AG09309 (cell line): ENCODE results near the gene ALG2.

Experiments used
- DNase-seq: peaks from one replicate; pipeline ENCODE4 v3.0.0-alpha.2; 2010; ENCODE audit warnings: low read depth
- H3K4me3 ChIP-seq: 2 replicates; pipeline ENCODE4 v1.5.1; 2011; ENCODE audit warnings: mild to moderate bottlenecking, low read depth, low read length, moderate library complexity; ENCODE audit not compliant: control insufficient read depth
- TF ChIP-seq, protein P1 (sequence below): IDR thresholded peaks from 2 replicates; pipeline ENCODE4 v1.5.1; 2011; ENCODE audit warnings: mild to moderate bottlenecking, low read depth, low read length, inconsistent platforms; ENCODE audit not compliant: insufficient read depth, control insufficient read depth; ENCODE audit errors: missing control alignments

Gene ALG2

GRCh38 chr9:99216073-99216472, 5.7 kb downstream of the ALG2 start:
- no peak for DNase-seq
- TF ChIP-seq, protein P1, sequence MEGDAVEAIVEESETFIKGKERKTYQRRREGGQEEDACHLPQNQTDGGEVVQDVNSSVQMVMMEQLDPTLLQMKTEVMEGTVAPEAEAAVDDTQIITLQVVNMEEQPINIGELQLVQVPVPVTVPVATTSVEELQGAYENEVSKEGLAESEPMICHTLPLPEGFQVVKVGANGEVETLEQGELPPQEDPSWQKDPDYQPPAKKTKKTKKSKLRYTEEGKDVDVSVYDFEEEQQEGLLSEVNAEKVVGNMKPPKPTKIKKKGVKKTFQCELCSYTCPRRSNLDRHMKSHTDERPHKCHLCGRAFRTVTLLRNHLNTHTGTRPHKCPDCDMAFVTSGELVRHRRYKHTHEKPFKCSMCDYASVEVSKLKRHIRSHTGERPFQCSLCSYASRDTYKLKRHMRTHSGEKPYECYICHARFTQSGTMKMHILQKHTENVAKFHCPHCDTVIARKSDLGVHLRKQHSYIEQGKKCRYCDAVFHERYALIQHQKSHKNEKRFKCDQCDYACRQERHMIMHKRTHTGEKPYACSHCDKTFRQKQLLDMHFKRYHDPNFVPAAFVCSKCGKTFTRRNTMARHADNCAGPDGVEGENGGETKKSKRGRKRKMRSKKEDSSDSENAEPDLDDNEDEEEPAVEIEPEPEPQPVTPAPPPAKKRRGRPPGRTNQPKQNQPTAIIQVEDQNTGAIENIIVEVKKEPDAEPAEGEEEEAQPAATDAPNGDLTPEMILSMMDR, result no peak
- H3K4me3 ChIP-seq, result no peak overlapping the region

DNA sequence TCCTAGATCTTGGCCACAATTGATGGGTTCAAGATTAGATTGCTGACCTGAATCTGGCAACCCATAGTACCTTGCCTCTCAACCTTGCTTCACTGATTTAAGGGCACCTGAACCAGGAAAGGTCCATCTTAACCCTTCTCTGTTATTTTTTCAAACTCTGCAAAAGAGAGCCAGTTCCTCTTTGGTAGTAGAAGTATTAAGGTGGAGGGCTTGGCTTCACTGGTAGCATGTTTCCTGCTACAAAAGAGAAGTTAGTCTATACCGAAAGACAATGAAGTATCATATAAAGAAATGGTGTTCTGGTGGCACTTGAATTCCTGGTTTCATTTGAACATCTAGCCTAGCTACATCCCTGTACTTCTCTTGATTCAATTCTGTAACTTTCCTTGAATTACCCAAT, 8.5 kb downstream of the ALG2 start:
- H3K4me3 ChIP-seq, result no peak overlapping the region
- TF ChIP-seq, protein P1, result no peak
- DNase-seq, result no peak

DNA sequence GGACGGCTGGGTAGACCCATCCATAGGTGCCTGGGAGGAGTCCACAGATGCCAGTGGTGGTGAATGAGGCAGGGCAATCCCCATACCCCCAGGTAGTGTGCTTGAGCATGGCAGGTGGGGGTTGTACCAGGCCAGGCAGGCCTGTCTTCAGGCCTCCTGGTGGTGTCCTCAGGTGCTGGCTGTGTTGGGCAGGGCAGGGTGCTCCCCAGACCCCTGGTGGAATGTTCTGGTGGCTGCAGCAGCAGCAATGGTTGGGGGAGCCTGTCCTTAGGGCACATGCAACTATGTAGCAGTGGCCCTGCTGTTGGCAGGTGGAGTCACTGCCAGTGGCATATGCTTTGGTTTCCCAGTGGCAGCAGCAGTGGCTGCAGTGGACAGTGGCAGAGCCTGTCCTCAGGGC, 10.0 kb downstream of the ALG2 start:
- TF ChIP-seq, protein P1, result no peak
- H3K4me3 ChIP-seq, result no peak overlapping the region
- DNase-seq, result no peak

DNA sequence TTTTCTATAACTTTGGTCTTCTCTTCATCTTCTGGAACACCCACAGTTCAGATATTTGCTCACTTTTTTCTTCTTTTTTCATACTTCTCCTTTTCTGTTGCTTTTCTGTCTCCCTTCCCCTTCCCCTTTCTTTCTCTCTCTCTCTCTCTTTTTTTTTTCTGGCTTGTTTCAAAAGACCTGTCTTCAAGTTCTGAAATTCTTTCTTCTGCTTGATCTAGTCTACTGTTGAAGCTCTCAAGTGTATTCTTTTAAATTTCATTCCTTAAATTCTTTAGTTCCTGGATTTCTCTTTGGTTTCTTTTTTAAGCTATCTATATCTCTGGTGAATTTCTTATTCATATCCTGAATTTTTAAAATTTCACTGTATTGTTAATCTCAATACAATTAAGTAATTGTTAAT, 11.2 kb downstream of the ALG2 start:
- no peak for DNase-seq
- TF ChIP-seq, protein P1, result no peak
- H3K4me3 ChIP-seq, result no peak overlapping the region

DNA sequence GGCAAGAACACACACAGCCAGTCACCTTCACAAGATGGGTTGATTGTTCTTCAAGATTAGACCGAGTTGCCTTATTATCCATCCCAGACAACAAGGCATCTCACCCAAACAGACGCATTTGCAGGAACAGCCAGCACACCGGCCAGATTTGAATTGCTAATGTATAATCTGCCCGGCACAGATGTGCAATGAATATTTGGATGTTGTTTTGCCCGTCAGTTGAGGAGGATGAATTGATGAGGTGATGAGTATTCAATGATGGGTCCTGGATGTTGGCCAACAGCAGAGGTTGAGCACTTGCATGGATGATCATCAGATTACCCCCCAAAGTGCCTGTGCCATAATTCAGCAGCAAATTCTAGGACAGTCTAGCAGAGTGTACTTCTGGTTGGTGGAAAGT, 20.1 kb downstream of the ALG2 start:
- H3K4me3 ChIP-seq, result no peak overlapping the region
- DNase-seq, result no peak
- TF ChIP-seq, protein P1, result no peak

DNA sequence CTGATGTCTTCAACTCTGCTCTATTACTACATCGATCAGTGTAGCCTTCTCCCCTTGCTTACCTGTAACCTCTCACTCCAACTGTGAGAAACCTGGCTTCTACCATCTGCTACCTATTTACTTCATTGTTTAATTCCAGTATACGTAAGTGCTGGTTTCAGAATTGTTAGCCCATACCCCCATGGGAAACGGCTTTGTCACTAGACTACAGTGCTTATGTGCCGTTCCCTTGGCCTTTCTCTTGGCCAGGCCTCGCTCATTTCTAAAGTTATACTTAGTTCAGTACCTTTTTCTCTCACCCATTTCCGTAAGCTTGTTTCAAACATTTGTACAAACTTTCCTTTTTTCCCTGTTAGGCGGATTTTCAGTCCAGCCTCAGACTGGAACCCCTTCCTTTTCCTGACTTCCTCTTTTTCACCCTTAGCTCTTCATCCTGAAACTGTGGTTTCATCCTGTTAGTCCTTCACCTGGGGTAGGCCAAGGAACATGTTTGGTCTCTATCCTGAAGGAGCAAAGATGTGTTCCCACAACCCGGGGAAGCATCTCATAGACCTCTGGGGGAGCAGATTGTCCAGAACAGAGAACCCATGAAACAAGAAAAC, 21.7 kb downstream of the ALG2 start:
- no peak for DNase-seq
- TF ChIP-seq, protein P1, result no peak
- no peak overlapping the region for H3K4me3 ChIP-seq

- no peak overlapping the region for H3K4me3 ChIP-seq
- no peak for DNase-seq
- TF ChIP-seq, protein P1, result no peak
Measured at GRCh38 chr9:99197987-99198386, 23.8 kb downstream of the ALG2 start.
